HL-60/S4 treated with phorbol 12-myristate 13-acetate at 8.2 ng/mL for 4 days and 3 days (cell line): ENCODE results near the gene WDCP.
"Not testable (repeated sequence)": the region's sequence is repeated elsewhere in the genome, so short reads cannot be mapped to it uniquely, and the experiment has no call there.

Source experiments
- in situ Hi-C: fragments of 300-500 bp; cut with MboI; formaldehyde crosslinking; loops from 2 replicates; pipeline ENCODE4 v1.15.0; 2022; ENCODE audit warnings: low sequenced_read_pairs

WDCP gene, protein sequence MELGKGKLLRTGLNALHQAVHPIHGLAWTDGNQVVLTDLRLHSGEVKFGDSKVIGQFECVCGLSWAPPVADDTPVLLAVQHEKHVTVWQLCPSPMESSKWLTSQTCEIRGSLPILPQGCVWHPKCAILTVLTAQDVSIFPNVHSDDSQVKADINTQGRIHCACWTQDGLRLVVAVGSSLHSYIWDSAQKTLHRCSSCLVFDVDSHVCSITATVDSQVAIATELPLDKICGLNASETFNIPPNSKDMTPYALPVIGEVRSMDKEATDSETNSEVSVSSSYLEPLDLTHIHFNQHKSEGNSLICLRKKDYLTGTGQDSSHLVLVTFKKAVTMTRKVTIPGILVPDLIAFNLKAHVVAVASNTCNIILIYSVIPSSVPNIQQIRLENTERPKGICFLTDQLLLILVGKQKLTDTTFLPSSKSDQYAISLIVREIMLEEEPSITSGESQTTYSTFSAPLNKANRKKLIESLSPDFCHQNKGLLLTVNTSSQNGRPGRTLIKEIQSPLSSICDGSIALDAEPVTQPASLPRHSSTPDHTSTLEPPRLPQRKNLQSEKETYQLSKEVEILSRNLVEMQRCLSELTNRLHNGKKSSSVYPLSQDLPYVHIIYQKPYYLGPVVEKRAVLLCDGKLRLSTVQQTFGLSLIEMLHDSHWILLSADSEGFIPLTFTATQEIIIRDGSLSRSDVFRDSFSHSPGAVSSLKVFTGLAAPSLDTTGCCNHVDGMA

GRCh38 chr2:24046930-24047702 is at the start of gene WDCP:
Gene WDCP (minus strand): TSS chr2:24047391. CDS start chr2:24039494, 7,897 bp downstream.
- in situ Hi-C loops: no loop called here

DNA sequence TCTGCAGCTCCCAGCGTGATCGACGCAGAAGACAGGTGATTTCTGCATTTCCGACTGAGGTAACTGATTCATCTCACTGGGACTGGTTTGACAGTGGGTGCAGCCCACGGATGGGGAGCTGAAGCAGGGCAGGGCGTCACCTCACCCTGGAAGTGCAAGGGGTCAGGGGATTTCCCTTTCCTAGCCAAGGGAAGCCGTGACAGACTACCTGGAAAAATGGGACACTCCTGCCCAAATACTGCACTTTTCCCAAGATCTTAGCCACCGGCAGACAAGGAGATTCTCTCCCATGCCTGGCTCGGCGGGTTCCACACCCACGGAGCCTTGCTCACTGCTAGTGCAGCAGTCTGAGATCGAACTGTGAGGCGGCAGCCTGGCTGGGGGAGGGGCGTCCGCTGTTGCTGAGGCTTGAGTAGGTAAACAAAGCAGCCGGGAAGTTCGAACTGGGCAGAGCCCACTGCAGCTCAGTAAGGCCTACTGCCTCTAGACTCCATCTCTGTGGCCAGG is 48.0 kb upstream of the WDCP start:
- in situ Hi-C loops: not testable (repeated sequence)

DNA sequence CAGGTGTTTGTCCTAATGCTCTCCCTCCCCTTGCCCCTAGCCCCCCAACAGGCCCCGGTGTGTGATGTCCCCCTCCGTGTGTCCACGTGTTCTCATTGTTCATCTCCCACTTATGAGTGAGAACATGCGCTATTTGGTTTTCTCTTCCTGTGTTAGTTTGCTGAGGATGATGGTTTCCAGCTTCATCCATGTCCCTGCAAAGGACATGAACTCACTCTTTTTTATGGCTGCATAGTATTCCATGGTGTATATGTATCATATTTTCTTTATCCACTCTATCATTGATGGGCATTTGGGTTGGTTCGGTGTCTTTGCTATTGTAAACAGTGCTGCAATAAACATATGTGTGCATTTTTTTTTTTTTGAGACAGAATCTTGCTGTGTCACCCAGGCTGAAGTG is 46.1 kb upstream of the WDCP start:
- in situ Hi-C loops: not testable (repeated sequence)

DNA sequence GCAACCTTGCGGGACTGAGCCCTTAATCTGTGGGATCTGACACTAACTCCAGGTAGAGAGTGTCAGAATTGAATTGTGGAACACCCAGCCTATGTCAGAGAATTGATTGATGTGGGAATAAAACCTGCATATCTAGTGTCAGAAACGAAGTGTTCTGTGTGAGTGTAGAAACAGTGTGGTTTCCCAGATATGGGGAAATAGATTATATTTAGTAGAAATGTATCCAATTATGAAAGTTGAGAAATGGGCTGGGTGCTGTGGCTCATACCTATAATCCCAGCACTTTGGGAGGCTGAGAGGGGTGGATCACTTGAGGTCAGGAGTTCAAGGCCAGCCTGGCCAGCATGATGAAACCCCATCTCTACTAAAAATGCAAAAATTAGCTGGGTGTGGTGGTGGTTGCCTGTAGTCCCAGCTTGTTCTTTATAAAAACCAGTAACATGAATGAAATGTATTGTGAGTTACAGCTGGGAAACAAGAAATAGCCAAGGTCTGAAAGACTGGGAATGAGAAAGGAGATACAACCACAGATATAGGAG is 41.7 kb upstream of the WDCP start:
- in situ Hi-C loops: no loop called here

DNA sequence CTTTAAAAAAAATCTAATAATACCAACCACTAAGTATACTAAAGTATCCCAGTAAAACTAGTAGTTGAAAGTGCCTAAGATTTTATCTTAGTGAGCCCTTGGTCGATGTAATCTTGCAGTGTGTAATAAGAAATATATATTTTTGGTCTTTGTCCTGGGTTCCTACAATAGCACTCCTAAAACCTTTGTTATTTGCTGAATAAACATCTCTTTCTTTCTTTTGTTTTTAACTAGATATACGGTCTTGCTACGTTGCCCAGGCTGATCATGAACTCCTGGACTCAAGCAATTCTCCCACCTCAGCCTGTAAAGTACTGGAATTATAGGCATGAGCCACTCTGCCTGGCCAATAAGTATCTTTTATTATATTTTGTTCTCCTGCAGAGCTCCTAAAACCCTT is 39.8 kb upstream of the WDCP start:
- in situ Hi-C loops: no loop called here

DNA sequence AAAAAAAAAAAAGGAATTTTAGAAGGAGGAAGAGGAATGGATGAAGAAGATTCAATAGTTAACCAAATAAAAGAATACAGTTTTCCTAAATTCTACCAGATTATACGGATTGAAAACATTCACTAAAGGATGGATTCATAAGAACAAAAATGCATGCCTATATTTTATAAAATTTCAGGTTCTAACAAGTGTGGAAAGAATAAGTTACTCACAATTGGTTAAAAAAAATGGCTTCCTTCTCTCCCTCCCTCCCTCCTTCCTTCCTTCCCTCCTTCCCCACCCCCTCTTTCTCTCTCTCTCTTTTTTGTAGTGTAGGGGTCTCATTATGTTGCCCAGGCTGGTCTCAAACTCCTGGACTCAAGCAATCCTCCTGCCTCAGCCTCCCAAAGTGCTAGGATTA is 39.0 kb upstream of the WDCP start:
- in situ Hi-C loops: no loop called here

- in situ Hi-C loops: no loop called here
Observed at GRCh38 chr2:24085200-24085489, 38.0 kb upstream of the WDCP start.

GRCh38 chr2:24084386-24085199 is 37.4 kb upstream of the WDCP start, which contains the start of gene TP53I3:
Gene TP53I3 (minus strand): TSS chr2:24084834. CDS start chr2:24084326, 508 bp downstream.
- in situ Hi-C loops: no loop called here

GRCh38 chr2:24083567-24084385 is 36.6 kb upstream of the WDCP start:
- in situ Hi-C loops: no loop called here

DNA sequence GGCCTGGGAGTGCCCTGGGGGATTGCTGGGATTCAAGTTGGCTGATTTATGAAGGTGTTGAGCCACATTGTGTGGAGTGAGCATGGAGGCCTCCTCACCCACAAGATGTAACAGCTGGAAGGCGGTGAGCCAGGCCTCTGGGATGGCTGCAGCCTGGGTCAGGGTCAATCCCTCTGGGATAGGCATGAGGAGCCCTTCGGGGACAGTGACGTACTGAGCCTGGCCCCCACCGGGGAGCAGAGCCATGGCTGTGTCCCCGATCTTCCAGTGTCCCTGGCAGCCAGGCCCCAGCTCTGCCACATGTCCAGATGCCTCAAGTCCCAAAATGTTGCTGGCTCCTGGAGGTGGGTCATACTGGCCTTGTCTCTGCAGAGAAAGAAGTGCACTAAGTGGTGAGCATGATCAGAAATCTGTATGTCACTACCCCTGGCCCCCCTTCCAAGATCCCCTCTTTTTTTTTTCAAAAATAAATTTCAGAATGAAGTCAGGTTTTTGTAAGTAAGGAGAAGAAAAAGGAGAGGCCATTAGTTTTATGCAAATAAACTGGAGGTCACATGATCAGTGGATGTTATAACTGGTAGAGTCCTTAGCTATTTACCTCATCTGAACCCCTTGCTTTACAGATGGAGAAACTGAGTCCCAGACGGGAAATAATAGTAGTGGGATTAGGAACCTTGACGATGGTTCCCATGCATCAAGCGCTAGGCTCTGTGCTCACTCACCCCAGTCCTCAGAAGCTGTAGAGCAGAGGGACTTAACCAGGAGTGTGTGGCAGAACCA is 35.8 kb upstream of the WDCP start:
- in situ Hi-C loops: no loop called here

DNA sequence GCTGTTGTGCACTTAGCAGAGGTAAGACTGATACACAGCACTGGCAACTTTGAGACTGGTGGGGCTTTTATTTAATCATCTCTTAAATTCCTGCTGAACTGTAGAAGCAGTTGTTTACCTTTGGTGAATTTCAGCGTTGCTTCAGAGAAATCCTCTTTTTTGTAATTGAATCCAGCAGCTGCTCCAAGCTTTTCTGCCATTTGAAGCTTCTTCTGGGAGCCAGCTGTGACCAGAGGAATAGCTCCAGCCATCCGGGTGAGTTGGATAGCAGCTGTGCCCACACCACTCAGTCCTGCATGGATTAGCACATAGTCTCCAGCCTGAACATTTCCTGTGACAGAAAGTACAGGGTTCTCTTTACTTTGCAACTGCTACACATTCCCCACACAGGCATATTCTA is 33.5 kb upstream of the WDCP start:
- in situ Hi-C loops: no loop called here

GRCh38 chr2:24077879-24078278 is 30.7 kb upstream of the WDCP start:
- in situ Hi-C loops: no loop called here

GRCh38 chr2:24077535-24077877 is 30.3 kb upstream of the WDCP start:
- in situ Hi-C loops: no loop called here

DNA sequence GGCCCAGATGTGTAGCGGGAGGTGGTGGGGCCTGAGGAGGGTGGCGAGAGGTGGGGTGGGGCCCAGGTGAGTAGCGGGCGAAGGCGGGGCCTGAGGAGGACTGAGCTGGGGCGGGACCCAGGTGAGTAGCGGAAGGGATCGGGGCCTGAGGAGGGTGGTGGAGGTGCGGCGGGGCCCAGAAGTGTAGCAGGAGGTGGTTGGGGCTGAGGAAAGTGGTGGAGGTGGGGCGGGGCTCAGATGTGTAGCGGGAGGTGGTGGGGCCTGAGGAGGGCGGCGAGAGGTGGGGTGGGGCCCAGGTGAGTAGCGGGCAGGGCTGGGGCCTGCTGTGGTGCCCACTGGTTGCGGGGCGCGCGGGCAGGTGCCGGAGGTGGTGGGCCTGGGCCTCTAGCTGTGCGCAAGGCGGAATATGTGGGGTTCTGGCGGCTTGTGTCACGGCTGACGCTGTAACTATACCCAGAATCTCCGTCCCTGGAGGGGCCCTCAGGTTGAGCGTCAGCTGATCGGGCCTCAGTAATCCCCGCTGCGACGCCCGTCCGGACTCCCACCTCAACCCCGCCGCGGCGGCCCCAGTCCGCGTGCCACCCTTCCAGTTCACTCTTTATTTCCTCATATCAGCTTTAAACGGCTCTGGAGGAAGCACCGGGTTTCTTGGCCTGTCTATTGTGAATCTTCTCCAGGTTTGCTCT is 29.8 kb upstream of the WDCP start:
- in situ Hi-C loops: no loop called here

GRCh38 chr2:24075915-24076848 is 29.0 kb upstream of the WDCP start, which contains the start of gene SF3B6:
Gene SF3B6 (minus strand): TSS chr2:24076326. CDS start chr2:24076229, 97 bp downstream.
- in situ Hi-C loops: no loop called here

GRCh38 chr2:24075259-24075658 is 28.1 kb upstream of the WDCP start:
- in situ Hi-C loops: no loop called here

DNA sequence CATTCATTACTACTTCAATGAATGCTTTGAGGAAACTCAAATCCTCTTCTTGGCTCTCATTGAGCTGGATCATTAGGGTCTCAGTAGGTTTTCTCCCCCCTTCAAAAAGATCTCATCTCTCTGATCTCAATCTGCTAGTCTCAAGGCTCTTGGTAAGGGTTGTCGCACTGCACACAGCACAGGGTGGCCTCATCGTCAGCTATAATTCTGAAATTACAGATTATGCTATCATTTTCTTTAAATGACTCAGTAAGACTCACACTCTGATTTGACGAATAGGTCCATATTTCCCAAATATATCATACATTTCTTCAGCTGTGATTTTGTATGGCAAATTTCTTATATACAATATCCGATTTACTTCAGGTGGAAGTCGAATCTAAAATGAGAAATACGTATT is 26.6 kb upstream of the WDCP start:
- in situ Hi-C loops: no loop called here
